SK-N-SH treated with all-trans-retinoic acid at 6 μM for 48 hours (cell line): Measurements from ENCODE around the gene BORCS6.

ENCODE experiments used
- ATAC-seq: fragments of 200-7000 bp; cut with Tn5 transposase; 3 replicates; pipeline ENCODE4 v1.9.1; 2020; ENCODE audit warnings: mild to moderate bottlenecking, moderate library complexity
- ARNTL ChIP-seq: fragments of 450-650 bp; formaldehyde crosslinking; IDR thresholded peaks from 2 replicates; pipeline ENCODE4 v1.5.0; 2020; ENCODE audit warnings: low read depth, mild to moderate bottlenecking, moderate library complexity, borderline replicate concordance
- BACH2 ChIP-seq: fragments of 250-450 bp; sonication (Bioruptor Pico); IDR thresholded peaks from 2 replicates; pipeline ENCODE4 v1.9.0; 2021; ENCODE audit warnings: mild to moderate bottlenecking, borderline replicate concordance
- CREB5 ChIP-seq: fragments of 250-450 bp; sonication (Bioruptor Pico); IDR thresholded peaks from 2 replicates; pipeline ENCODE4 v1.5.1; 2020; ENCODE audit warnings: low read depth, mild to moderate bottlenecking, moderate library complexity
- CSDC2 ChIP-seq: fragments of 250-450 bp; sonication (Bioruptor Pico); IDR thresholded peaks from 2 replicates; pipeline ENCODE4 v1.5.0; 2020; ENCODE audit warnings: mild to moderate bottlenecking, moderate library complexity
- ESRRG ChIP-seq: fragments of 250-450 bp; sonication (Bioruptor Pico); IDR thresholded peaks from 2 replicates; pipeline ENCODE4 v1.6.1; 2021; ENCODE audit warnings: mild to moderate bottlenecking
- GLIS3 ChIP-seq: fragments of 250-450 bp; sonication (Bioruptor Pico); IDR thresholded peaks from 2 replicates; pipeline ENCODE4 v1.5.0; 2020; ENCODE audit warnings: mild to moderate bottlenecking, moderate library complexity
- ISL1 ChIP-seq: fragments of 250-450 bp; sonication (Bioruptor Pico); IDR thresholded peaks from 2 replicates; pipeline ENCODE4 v2.1.2; 2022; ENCODE audit warnings: mild to moderate bottlenecking, moderate library complexity
- OSR1 ChIP-seq: fragments of 250-450 bp; sonication (Bioruptor Pico); IDR thresholded peaks from 2 replicates; pipeline ENCODE4 v1.8.0; 2022; ENCODE audit warnings: moderate library complexity, mild to moderate bottlenecking, inconsistent platforms
- POU6F1 ChIP-seq: fragments of 250-450 bp; sonication (Bioruptor Pico); IDR thresholded peaks from 2 replicates; pipeline ENCODE4 v1.8.0; 2021; ENCODE audit warnings: low read depth, mild to moderate bottlenecking, moderate library complexity, borderline replicate concordance
- PPARA ChIP-seq: fragments of 250-450 bp; sonication (Bioruptor Pico); IDR thresholded peaks from 2 replicates; pipeline ENCODE4 v1.5.0; 2020; ENCODE audit warnings: mild to moderate bottlenecking, borderline replicate concordance
- RARB ChIP-seq: fragments of 250-450 bp; sonication (Bioruptor Pico); IDR thresholded peaks from 2 replicates; pipeline ENCODE4 v1.8.0; 2021; ENCODE audit warnings: mild to moderate bottlenecking, moderate library complexity
- SNAI2 ChIP-seq: fragments of 250-450 bp; sonication (Bioruptor Pico); IDR thresholded peaks from 2 replicates; pipeline ENCODE4 v1.5.0; 2020; ENCODE audit warnings: mild to moderate bottlenecking, moderate library complexity
- TCF4 ChIP-seq: fragments of 250-450 bp; sonication (Bioruptor Pico); IDR thresholded peaks from 2 replicates; pipeline ENCODE4 v1.8.0; 2021; ENCODE audit warnings: mild to moderate bottlenecking, moderate library complexity, borderline replicate concordance
- TOX ChIP-seq: fragments of 250-450 bp; sonication (Bioruptor Pico); IDR thresholded peaks from 2 replicates; pipeline ENCODE4 v1.8.0; 2021; ENCODE audit warnings: mild to moderate bottlenecking, moderate library complexity, borderline replicate concordance
- ZC3H10 ChIP-seq: fragments of 250-450 bp; sonication (Bioruptor Pico); IDR thresholded peaks from 2 replicates; pipeline ENCODE4 v1.5.1; 2021; ENCODE audit warnings: mild to moderate bottlenecking, moderate library complexity
- ZFP3 ChIP-seq: fragments of 250-450 bp; sonication (Bioruptor Pico); IDR thresholded peaks from 2 replicates; pipeline ENCODE4 v1.5.0; 2020; ENCODE audit warnings: mild to moderate bottlenecking, moderate library complexity
- ZFP30 ChIP-seq: fragments of 450-650 bp; formaldehyde crosslinking; IDR thresholded peaks from 2 replicates; pipeline ENCODE4 v1.5.0; 2022; ENCODE audit warnings: mild to moderate bottlenecking, moderate library complexity
- ZNF565 ChIP-seq: fragments of 450-650 bp; formaldehyde crosslinking; conservative IDR thresholded peaks from 2 replicates; pipeline ENCODE4 v1.5.0; 2020; ENCODE audit warnings: low read depth, mild to moderate bottlenecking, moderate library complexity
- ZNF70 ChIP-seq: fragments of 450-650 bp; formaldehyde crosslinking; IDR thresholded peaks from 2 replicates; pipeline ENCODE4 v1.5.0; 2020; ENCODE audit warnings: mild to moderate bottlenecking, moderate library complexity
- ZNF8 ChIP-seq: fragments of 450-650 bp; formaldehyde crosslinking; IDR thresholded peaks from 2 replicates; pipeline ENCODE4 v1.5.0; 2020; ENCODE audit warnings: mild to moderate bottlenecking, moderate library complexity
- TF ChIP-seq, protein P1 (sequence below): fragments of 250-450 bp; sonication (Bioruptor Pico); IDR thresholded peaks from 2 replicates; pipeline ENCODE4 v1.5.0; 2020; ENCODE audit warnings: mild to moderate bottlenecking, moderate library complexity
- TF ChIP-seq, protein P2 (sequence below): fragments of 250-450 bp; sonication (Bioruptor Pico); IDR thresholded peaks from 2 replicates; pipeline ENCODE4 v1.8.0; 2020; ENCODE audit warnings: mild to moderate bottlenecking, moderate library complexity, borderline replicate concordance
- TF ChIP-seq, protein P3 (sequence below): fragments of 250-450 bp; sonication (Bioruptor Pico); IDR thresholded peaks from 2 replicates; pipeline ENCODE4 v1.5.1; 2021; ENCODE audit warnings: mild to moderate bottlenecking, moderate library complexity

Gene BORCS6

GRCh38 chr17:8152112-8152775 lies 37.7 kb downstream of the BORCS6 start, which contains the start of gene PER1:
PER1 (minus strand) TSS chr17:8152404; CDS start chr17:8150706, 1,698 bp downstream.
- TF ChIP-seq ESRRG (CRISPR knock-in tag) (no peak), CSDC2 (CRISPR knock-in tag) (no peak; the same call in 1 of the 2 replicates), RARB (CRISPR knock-in tag) (no peak; the same call in 1 of the 2 replicates), ZFP30 (no peak), GLIS3 (0 out of 2 replicates have a peak, but pooled peaks have one; percentile 23), BACH2 (CRISPR knock-in tag) (no peak), PPARA (CRISPR knock-in tag) (no peak), ZFP3 (CRISPR knock-in tag) (no peak), SNAI2 (CRISPR knock-in tag) (no peak), ZNF8 (no peak), POU6F1 (no peak), ARNTL (peak; percentile 89), ZNF70 (no peak), TCF4 (CRISPR knock-in tag) (no peak), CREB5 (no peak), ZC3H10 (0 out of 2 replicates have a peak, but pooled peaks have one; percentile 5), ZNF565 (CRISPR knock-in tag) (no peak), ISL1 (CRISPR knock-in tag) (no peak), TOX (CRISPR knock-in tag) (no peak), OSR1 (CRISPR knock-in tag) (no peak)
- TF ChIP-seq, protein P1, sequence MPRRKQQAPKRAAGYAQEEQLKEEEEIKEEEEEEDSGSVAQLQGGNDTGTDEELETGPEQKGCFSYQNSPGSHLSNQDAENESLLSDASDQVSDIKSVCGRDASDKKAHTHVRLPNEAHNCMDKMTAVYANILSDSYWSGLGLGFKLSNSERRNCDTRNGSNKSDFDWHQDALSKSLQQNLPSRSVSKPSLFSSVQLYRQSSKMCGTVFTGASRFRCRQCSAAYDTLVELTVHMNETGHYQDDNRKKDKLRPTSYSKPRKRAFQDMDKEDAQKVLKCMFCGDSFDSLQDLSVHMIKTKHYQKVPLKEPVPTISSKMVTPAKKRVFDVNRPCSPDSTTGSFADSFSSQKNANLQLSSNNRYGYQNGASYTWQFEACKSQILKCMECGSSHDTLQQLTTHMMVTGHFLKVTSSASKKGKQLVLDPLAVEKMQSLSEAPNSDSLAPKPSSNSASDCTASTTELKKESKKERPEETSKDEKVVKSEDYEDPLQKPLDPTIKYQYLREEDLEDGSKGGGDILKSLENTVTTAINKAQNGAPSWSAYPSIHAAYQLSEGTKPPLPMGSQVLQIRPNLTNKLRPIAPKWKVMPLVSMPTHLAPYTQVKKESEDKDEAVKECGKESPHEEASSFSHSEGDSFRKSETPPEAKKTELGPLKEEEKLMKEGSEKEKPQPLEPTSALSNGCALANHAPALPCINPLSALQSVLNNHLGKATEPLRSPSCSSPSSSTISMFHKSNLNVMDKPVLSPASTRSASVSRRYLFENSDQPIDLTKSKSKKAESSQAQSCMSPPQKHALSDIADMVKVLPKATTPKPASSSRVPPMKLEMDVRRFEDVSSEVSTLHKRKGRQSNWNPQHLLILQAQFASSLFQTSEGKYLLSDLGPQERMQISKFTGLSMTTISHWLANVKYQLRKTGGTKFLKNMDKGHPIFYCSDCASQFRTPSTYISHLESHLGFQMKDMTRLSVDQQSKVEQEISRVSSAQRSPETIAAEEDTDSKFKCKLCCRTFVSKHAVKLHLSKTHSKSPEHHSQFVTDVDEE (CRISPR knock-in tag), result peak; percentile 52; the same call in 1 of the 2 replicates
- TF ChIP-seq, protein P2, sequence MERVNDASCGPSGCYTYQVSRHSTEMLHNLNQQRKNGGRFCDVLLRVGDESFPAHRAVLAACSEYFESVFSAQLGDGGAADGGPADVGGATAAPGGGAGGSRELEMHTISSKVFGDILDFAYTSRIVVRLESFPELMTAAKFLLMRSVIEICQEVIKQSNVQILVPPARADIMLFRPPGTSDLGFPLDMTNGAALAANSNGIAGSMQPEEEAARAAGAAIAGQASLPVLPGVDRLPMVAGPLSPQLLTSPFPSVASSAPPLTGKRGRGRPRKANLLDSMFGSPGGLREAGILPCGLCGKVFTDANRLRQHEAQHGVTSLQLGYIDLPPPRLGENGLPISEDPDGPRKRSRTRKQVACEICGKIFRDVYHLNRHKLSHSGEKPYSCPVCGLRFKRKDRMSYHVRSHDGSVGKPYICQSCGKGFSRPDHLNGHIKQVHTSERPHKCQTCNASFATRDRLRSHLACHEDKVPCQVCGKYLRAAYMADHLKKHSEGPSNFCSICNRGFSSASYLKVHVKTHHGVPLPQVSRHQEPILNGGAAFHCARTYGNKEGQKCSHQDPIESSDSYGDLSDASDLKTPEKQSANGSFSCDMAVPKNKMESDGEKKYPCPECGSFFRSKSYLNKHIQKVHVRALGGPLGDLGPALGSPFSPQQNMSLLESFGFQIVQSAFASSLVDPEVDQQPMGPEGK (CRISPR knock-in tag), result peak; percentile 25; the same call in 1 of the 2 replicates
- TF ChIP-seq, protein P3, sequence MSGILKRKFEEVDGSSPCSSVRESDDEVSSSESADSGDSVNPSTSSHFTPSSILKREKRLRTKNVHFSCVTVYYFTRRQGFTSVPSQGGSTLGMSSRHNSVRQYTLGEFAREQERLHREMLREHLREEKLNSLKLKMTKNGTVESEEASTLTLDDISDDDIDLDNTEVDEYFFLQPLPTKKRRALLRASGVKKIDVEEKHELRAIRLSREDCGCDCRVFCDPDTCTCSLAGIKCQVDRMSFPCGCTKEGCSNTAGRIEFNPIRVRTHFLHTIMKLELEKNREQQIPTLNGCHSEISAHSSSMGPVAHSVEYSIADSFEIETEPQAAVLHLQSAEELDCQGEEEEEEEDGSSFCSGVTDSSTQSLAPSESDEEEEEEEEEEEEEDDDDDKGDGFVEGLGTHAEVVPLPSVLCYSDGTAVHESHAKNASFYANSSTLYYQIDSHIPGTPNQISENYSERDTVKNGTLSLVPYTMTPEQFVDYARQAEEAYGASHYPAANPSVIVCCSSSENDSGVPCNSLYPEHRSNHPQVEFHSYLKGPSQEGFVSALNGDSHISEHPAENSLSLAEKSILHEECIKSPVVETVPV (CRISPR knock-in tag), result no peak
- peak; percentile 53 for ATAC-seq

DNA sequence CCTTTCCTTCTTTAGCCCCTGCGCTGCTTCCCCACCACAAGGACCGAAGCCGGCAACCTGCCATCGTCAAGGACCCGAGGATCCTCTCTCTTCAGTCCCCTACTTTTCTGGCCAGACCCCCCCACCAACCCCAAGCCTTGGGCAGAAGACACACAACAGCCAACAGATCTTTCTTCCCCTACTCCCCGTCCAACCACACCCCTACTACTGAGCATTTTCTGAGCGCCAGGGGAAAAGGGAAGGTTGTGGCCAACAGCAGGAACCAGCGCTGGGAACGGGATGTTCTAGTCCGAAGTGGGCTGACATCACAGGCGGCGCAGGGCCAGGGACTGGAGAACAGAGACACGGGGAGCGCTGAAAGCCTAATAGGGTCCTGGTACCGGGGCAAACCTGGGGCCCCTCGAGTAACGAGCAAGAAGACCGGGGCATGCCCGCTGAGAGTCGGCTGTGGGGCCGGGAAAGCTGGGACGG lies 38.3 kb downstream of the BORCS6 start:
- 0 out of 2 replicates have a peak, but pooled peaks have one; percentile 4 for TF ChIP-seq RARB (CRISPR knock-in tag)
- no peak for TF ChIP-seq ESRRG (CRISPR knock-in tag)
- TF ChIP-seq, protein P3 (CRISPR knock-in tag), result peak; percentile 93; the same call in 1 of the 2 replicates
- no peak for ATAC-seq
